GM12878 (cell line): Measurements from ENCODE around the gene CD248. TPM values are rescaled to one million over a fixed set of nuclear protein-coding genes. Genes with fewer than 3 reads are reported as not detected.

ENCODE experiments used
- ATAC-seq: fragments of 200-7000 bp; cut with Tn5 transposase; 3 replicates; pipeline ENCODE4 v1.9.1; 2020; ENCODE audit warnings: mild to moderate bottlenecking, moderate library complexity
- BruUV-seq: library from RNA; stranded (reverse); fragments of 400-500 nt; replicated peaks from 2 replicates; lab custom pipeline; 2021; lab: Mats Ljungman, UMichigan
- CTCF ChIA-PET: fragments of 300-600 bp; sonication (Branson Sonifier 250); formaldehyde crosslinking; extraction: SDS; loops from one replicate; lab custom pipeline; 2021; ENCODE audit warnings: inconsistent platforms; lab: Yijun Ruan, JAX
- POLR2A ChIA-PET: fragments of 350-600 bp; formaldehyde crosslinking; extraction: SDS; loops from one replicate; lab custom pipeline; 2021; ENCODE audit warnings: inconsistent platforms; lab: Charles Lee
- RAD21 ChIA-PET: fragments of 300-600 bp; sonication (Branson Sonifier 250); formaldehyde crosslinking; loops from one replicate; lab custom pipeline; 2023; ENCODE audit warnings: antibody characterized with exemption; ENCODE audit not compliant: unreplicated experiment; lab: Charles Lee
- SMC1A ChIA-PET: fragments of 300-600 bp; sonication (Branson Sonifier 250); formaldehyde crosslinking; loops from one replicate; lab custom pipeline; 2023; ENCODE audit not compliant: unreplicated experiment, uncharacterized antibody; lab: Charles Lee
- DNase-seq: peaks from one replicate; pipeline ENCODE4 v3.0.0-alpha.2; 2011; ENCODE audit warnings: low read depth, low spot score
- FAIRE-seq: peaks from 3 replicates; lab custom pipeline; 2011; peaks lifted over from hg19 to GRCh38; lab: Jason Lieb, UNC
- H2AFZ ChIP-seq: 2 replicates; pipeline ENCODE4 v1.6.0; 2011; ENCODE audit warnings: low read depth, low read length, control low read depth; ENCODE audit not compliant: control insufficient read depth
- H3K27ac ChIP-seq: 2 replicates; pipeline ENCODE4 v1.5.1; 2011; ENCODE audit warnings: control low read depth; ENCODE audit not compliant: control insufficient read depth, insufficient read depth
- H3K27me3 ChIP-seq, 2 experiments: replicated peaks in 1 of 2; 2 replicates each; pipeline versions ENCODE4 v1.6.0 to v1.6.1; 2011; ENCODE audit warnings: low read length in 1 of 2; ENCODE audit not compliant: control insufficient read depth in 2 of 2, insufficient read depth in 2 of 2
- H3K36me3 ChIP-seq, 2 experiments: 2 replicates each; pipeline ENCODE4 v1.5.1; 2011; ENCODE audit warnings: low read length in 1 of 2; ENCODE audit not compliant: control insufficient read depth in 2 of 2, insufficient read depth in 2 of 2
- H3K4me1 ChIP-seq: 2 replicates; pipeline ENCODE4 v1.6.1; 2011; ENCODE audit warnings: mild to moderate bottlenecking, low read length, moderate library complexity, mixed read lengths; ENCODE audit not compliant: control insufficient read depth, insufficient read depth
- H3K4me2 ChIP-seq: 2 replicates; pipeline ENCODE4 v1.6.0; 2011; ENCODE audit warnings: control low read depth; ENCODE audit not compliant: control insufficient read depth, insufficient read depth
- H3K4me3 ChIP-seq: fragments of 200-600 bp; sonication (generic); 2 replicates; pipeline ENCODE4 v1.5.1; 2016
- H3K79me2 ChIP-seq: 2 replicates; pipeline ENCODE4 v1.6.0; 2011; ENCODE audit warnings: low read length; ENCODE audit not compliant: control insufficient read depth, insufficient read depth
- H3K9ac ChIP-seq: 2 replicates; pipeline ENCODE4 v1.8.0; 2011; ENCODE audit warnings: low read length, control low read depth, mixed read lengths; ENCODE audit not compliant: control insufficient read depth, insufficient read depth
- H3K9me3 ChIP-seq: replicated peaks from 3 replicates; pipeline ENCODE4 v1.5.1; 2011; ENCODE audit warnings: mild to moderate bottlenecking, low read length; ENCODE audit not compliant: control insufficient read depth, insufficient read depth
- H4K20me1 ChIP-seq: 2 replicates; pipeline ENCODE4 v1.6.0; 2011; ENCODE audit not compliant: control insufficient read depth, insufficient read depth
- CEBPB ChIP-seq, 2 experiments: fragments of 150-350 bp in 1 of 2; IDR thresholded peaks; 2 replicates each; pipeline ENCODE4 v1.6.1; 2012 to 2014; ENCODE audit warnings: low read depth in 2 of 2, low read length in 2 of 2, borderline replicate concordance in 1 of 2, inconsistent platforms in 1 of 2
- EZH2 ChIP-seq: IDR thresholded peaks from 2 replicates; pipeline ENCODE4 v1.6.1; 2012; ENCODE audit warnings: low read depth, mild to moderate bottlenecking, control low read depth, inconsistent platforms, low read length, borderline replicate concordance; ENCODE audit not compliant: control insufficient read depth
- MXI1 ChIP-seq: fragments of 150-350 bp; IDR thresholded peaks from 2 replicates; pipeline ENCODE4 v1.6.1; 2011; ENCODE audit warnings: low read depth, mild to moderate bottlenecking, inconsistent platforms, low read length, improper control_type of control experiment
- NFIC ChIP-seq: IDR thresholded peaks from 2 replicates; pipeline ENCODE4 v1.6.1; 2012; ENCODE audit warnings: low read depth, mild to moderate bottlenecking, inconsistent platforms, low read length, moderate library complexity
- NFYB ChIP-seq: IDR thresholded peaks from 2 replicates; pipeline ENCODE4 v1.6.1; 2011; ENCODE audit warnings: low read depth, mild to moderate bottlenecking, low read length, improper control_type of control experiment, moderate library complexity; ENCODE audit not compliant: insufficient read depth
- PML ChIP-seq: IDR thresholded peaks from 2 replicates; pipeline ENCODE4 v1.6.1; 2012; ENCODE audit warnings: low read length, inconsistent platforms
- POU2F2 ChIP-seq: IDR thresholded peaks from 3 replicates; pipeline ENCODE4 v1.6.1; 2011; ENCODE audit warnings: low read depth, mild to moderate bottlenecking, low read length, borderline replicate concordance
- SMARCA5 ChIP-seq: fragments of 450-650 bp; IDR thresholded peaks from 2 replicates; pipeline ENCODE4 v1.6.1; 2017; ENCODE audit warnings: mild to moderate bottlenecking
- TCF12 ChIP-seq: IDR thresholded peaks from 2 replicates; pipeline ENCODE4 v1.6.1; 2011; ENCODE audit warnings: low read depth, mild to moderate bottlenecking, low read length
- ZSCAN29 ChIP-seq: fragments of 450-650 bp; IDR thresholded peaks from 2 replicates; pipeline ENCODE4 v1.6.1; 2017; ENCODE audit warnings: mild to moderate bottlenecking, moderate library complexity
- WGBS: methylation state at CpG from one replicate; pipeline ENCODE4 v1.1.6; 2016; ENCODE audit warnings: low lambda C conversion rate; ENCODE audit not compliant: insufficient replicate concordance, insufficient coverage; ENCODE audit errors: missing lambda C conversion rate; 5-methylcytosine and 5-hydroxymethylcytosine counted together
- in situ Hi-C: fragments of 300-500 bp; cut with MboI; formaldehyde crosslinking; loops from 9 replicates; pipeline ENCODE4 v1.14.3; 2018; ENCODE audit warnings: mixed read lengths
- intact Hi-C: fragments of 100-400 bp; cut with micrococcal nuclease; formaldehyde crosslinking; loops from one replicate; pipeline ENCODE4 v1.14.2; 2022; ENCODE audit not compliant: unreplicated experiment
- polyA plus RNA-seq, 11 experiments: library from polyadenylated mRNA; depleted of rRNA in 4 of 11; unstranded in 6 of 11; stranded (reverse) in 5 of 11; fragments of >200 nt; fragmentation: Nextera tagmentation in 4 of 11; fragmentation: Illumina TruSeq in 1 of 11; extraction: Ambion mirVana in 4 of 11; extraction: Trizol in 1 of 11; gene quantifications; 1 replicate in 1 of 11; 2 replicates in 10 of 11; pipeline versions ENCODE4 v1.2.1 to v1.2.3, GENCODE V29; 2011 to 2016; ENCODE audit warnings: inconsistent platforms in 2 of 11, missing spikeins in 2 of 11, low read depth in 1 of 11
- total RNA-seq, 4 experiments: library from RNA; depleted of rRNA in 3 of 4; stranded (reverse); fragments of >200 nt in 3 of 4; fragmentation: Illumina TruSeq in 1 of 4; extraction: Trizol in 1 of 4; gene quantifications; 2 replicates each; pipeline versions ENCODE4 v1.2.1 to v1.2.3, GENCODE V29; 2013 to 2021
- TF ChIP-seq, protein P1 (sequence below): fragments of 450-650 bp; IDR thresholded peaks from 2 replicates; pipeline ENCODE4 v1.6.1; 2014; ENCODE audit warnings: mild to moderate bottlenecking

CD248 gene
- total and polyA plus RNA-seq, 10 of the 15 experiments (the other 5 are each of a cell fraction or from before 2014, with no cell fraction given) = 0.10 to 0.21 (median 0.20) TPM; not detected in 7

DNA sequence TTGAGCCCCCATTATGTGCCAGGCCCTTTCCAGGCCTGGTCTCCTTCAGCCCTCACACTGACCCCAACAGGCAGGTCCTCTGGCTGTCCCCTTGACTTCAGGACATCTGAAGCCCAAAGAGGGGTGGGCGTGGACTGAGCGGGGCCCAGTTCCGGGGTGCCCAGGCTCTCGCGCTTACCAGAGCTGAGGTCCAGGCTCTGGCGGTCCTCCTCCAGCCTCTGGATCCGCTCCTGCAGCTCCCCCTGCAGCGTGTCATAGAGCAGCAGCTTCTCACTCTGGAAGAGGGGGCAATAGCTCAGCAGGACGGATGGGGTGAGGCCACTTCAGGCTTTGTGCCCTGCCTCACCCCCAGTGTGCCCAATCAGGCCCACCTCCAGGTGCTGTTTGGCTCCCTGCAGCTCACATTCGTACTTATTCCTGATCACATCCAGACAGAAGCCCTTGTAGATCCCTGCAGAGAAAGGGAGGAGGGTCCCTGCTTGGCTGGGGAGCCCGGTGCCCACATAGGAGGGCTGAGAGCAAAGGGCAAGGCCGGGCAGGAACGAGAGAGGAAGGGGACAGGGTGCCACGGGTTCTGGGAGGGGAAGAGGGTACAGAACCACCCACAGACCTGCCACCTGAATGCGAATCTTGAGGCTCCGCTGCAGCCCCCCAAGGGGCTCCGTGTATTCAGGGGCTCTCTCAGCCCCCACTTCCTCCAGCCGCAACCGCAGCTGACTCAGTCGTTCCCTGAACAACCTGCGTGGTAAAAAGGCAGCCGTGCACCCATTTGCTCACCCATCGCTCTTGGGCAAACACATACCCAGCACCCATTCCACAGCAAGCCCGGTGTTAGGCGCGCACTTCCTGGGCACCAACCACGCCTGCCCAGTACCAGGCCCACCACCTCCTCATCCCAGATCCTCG, 24.0 kb upstream of the CD248 start:
- Histone ChIP-seq H3K79me2 (peaks cover 17% of the 10 kb centered on the region), H3K9me3 (no peaks in the 10 kb centered on the region), H3K4me1 (peaks cover 30% of the 10 kb centered on the region), H4K20me1 (no peaks in the 10 kb centered on the region), H3K27ac (no peak overlapping the region), H2AFZ (no peak overlapping the region), H3K36me3 (peaks cover 0 to 19% of the 10 kb centered on the region in 2 experiments; a peak in 3 of 4 replicates), H3K4me3 (no peak overlapping the region), H3K9ac (no peak overlapping the region), H3K4me2 (no peak overlapping the region), H3K27me3 (no peaks in the 10 kb centered on the region)
- WGBS = 88% methylated on average over 25 of the region's 28 CpGs
- ChIA-PET SMC1A (interaction anchor here (0.6 to 1.2 kb wide), 2 partner anchors 45 to 497 kb away, joined by 3 to 4 read pairs; no protein-coding TSS in a partner anchor), CTCF (interaction anchor here (0.6 to 7.4 kb wide), 2 partner anchors 29 to 43 kb away, joined by 3 to 44 read pairs; no protein-coding TSS in a partner anchor), RAD21 (no interaction called here), POLR2A (no interaction called here)
- FAIRE-seq (no peak), DNase-seq (no peak), ATAC-seq (no peak)
- BruUV-seq = no TSS peak
- TF ChIP-seq SMARCA5 = no peak
- TF ChIP-seq CEBPB (IDR thresholded peaks at IDR 0.05; ENCODE audit: borderline replicate concordance in 1 of 2, low read depth in 2 of 2, low read length in 2 of 2) = no peak
- intact Hi-C loops = no loop called here
- in situ Hi-C loops = no loop called here

DNA sequence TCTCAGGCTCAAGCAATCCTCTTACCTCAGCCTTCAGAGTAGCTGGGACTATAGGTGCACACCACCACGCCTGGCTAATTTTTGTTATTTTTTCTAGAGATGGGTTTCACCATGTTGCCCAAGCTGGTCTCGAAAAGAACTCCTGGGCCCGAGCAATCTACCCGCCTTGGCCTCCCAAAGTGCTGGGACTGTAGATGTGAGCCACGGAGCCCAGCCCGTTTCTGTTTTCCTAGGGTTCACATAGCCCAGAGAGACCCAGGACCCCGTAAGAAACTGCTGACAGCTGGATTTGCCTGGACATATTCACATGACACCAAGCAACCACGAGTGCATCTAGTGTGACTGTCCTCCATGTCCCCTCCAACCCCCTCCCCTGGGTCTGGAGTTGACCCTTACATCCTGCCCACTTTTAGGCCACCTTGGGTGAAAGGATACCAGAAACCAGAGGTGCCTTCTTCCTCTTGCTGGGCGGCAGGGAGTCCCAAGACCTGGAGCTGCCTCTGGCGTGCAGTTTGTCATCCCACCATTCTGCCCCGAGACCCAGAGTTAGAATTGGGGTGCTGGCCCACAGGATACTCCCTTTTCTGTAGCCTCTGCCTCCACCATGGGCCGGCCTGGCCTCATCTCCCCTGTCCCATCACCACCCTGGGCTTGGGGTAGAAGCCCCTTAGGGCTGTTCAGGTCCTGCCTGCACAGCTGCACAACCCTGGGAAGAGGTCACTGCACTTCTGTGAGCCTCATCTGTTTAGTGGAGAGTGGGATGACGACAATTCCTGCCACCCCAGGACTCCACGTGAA, 23.0 kb upstream of the CD248 start:
- Histone ChIP-seq H2AFZ (no peak overlapping the region), H3K9ac (no peak overlapping the region), H4K20me1 (no peaks in the 10 kb centered on the region), H3K79me2 (peaks cover 17% of the 10 kb centered on the region), H3K4me3 (no peak overlapping the region), H3K4me1 (peaks cover 26% of the 10 kb centered on the region), H3K27me3 (no peaks in the 10 kb centered on the region), H3K27ac (no peak overlapping the region), H3K9me3 (no peaks in the 10 kb centered on the region), H3K36me3 (peaks cover 0 to 19% of the 10 kb centered on the region in 2 experiments; a peak in 3 of 4 replicates), H3K4me2 (no peak overlapping the region)
- ChIA-PET POLR2A (interaction anchor here (0.9 kb wide), 1 partner anchor 31 kb away, joined by 4 read pairs; no protein-coding TSS in a partner anchor), SMC1A (interaction anchor here (1.2 kb wide), 1 partner anchor 46 kb away, joined by 3 read pairs; no protein-coding TSS in a partner anchor), CTCF (interaction anchor here (0.6 to 1.6 kb wide), 2 partner anchors 28 to 44 kb away, joined by 3 to 6 read pairs; no protein-coding TSS in a partner anchor), RAD21 (no interaction called here)
- no TSS peak for BruUV-seq
- WGBS = 75% methylated on average over 14 of the region's 14 CpGs
- in situ Hi-C loops = no loop called here
- intact Hi-C loops = no loop called here
- ATAC-seq (no peak), DNase-seq (no peak), FAIRE-seq (no peak)
- no peak for TF ChIP-seq TCF12
- TF ChIP-seq PML = no peak
- TF ChIP-seq ZSCAN29 = no peak
- no peak for TF ChIP-seq MXI1
- no peak for TF ChIP-seq NFIC
- no peak for TF ChIP-seq POU2F2
- TF ChIP-seq NFYB = no peak
- TF ChIP-seq, protein P1, sequence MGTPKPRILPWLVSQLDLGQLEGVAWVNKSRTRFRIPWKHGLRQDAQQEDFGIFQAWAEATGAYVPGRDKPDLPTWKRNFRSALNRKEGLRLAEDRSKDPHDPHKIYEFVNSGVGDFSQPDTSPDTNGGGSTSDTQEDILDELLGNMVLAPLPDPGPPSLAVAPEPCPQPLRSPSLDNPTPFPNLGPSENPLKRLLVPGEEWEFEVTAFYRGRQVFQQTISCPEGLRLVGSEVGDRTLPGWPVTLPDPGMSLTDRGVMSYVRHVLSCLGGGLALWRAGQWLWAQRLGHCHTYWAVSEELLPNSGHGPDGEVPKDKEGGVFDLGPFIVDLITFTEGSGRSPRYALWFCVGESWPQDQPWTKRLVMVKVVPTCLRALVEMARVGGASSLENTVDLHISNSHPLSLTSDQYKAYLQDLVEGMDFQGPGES = no peak
- no peak for TF ChIP-seq EZH2
